Measurements from ENCODE around the gene DNAAF1.

- TF ChIP-seq POLR2A (IDR thresholded peaks at IDR 0.05) = no peak
- TF ChIP-seq, protein P1, sequence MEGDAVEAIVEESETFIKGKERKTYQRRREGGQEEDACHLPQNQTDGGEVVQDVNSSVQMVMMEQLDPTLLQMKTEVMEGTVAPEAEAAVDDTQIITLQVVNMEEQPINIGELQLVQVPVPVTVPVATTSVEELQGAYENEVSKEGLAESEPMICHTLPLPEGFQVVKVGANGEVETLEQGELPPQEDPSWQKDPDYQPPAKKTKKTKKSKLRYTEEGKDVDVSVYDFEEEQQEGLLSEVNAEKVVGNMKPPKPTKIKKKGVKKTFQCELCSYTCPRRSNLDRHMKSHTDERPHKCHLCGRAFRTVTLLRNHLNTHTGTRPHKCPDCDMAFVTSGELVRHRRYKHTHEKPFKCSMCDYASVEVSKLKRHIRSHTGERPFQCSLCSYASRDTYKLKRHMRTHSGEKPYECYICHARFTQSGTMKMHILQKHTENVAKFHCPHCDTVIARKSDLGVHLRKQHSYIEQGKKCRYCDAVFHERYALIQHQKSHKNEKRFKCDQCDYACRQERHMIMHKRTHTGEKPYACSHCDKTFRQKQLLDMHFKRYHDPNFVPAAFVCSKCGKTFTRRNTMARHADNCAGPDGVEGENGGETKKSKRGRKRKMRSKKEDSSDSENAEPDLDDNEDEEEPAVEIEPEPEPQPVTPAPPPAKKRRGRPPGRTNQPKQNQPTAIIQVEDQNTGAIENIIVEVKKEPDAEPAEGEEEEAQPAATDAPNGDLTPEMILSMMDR (IDR thresholded peaks at IDR 0.05) = no peak
Observed at GRCh38 chr16:84176192-84177053, 31.3 kb downstream of the DNAAF1 start.

All from transverse colon (tissue), 3 donors.